Fibroblast of the conjunctiva (primary cell): ENCODE results near the gene S100A11.

Experiments used
- DNase-seq: peaks from one replicate; pipeline ENCODE4 v3.0.0-alpha.2; 2010; ENCODE audit warnings: low read depth

S100A11 gene

GRCh38 chr1:152039461-152039860 is 2.7 kb upstream of the S100A11 start:
- DNase-seq: no peak

GRCh38 chr1:152038871-152039270 is 2.1 kb upstream of the S100A11 start:
- DNase-seq: no peak

GRCh38 chr1:152035539-152036266 is 1.1 kb downstream of the S100A11 start:
- DNase-seq: no peak

GRCh38 chr1:152034654-152035538 is 1.9 kb downstream of the S100A11 start:
- peak; percentile 62 for DNase-seq

GRCh38 chr1:152034324-152034653 is 2.5 kb downstream of the S100A11 start:
- no peak for DNase-seq

- DNase-seq: no peak
Observed at GRCh38 chr1:152029929-152030211, 6.9 kb downstream of the S100A11 start.

- DNase-seq: peak; percentile 52
Observed at GRCh38 chr1:152029144-152029928, 7.5 kb downstream of the S100A11 start.

- no peak for DNase-seq
Observed at GRCh38 chr1:152026895-152027294, 9.9 kb downstream of the S100A11 start.

GRCh38 chr1:152024223-152024622 is 12.6 kb downstream of the S100A11 start:
- DNase-seq: no peak

- DNase-seq: no peak
Observed at GRCh38 chr1:152023221-152023620, 13.6 kb downstream of the S100A11 start.

- DNase-seq: no peak
Observed at GRCh38 chr1:152022474-152022873, 14.3 kb downstream of the S100A11 start.

- DNase-seq: no peak
Observed at GRCh38 chr1:152021569-152021968, 15.2 kb downstream of the S100A11 start.

- no peak for DNase-seq
Observed at GRCh38 chr1:152020849-152021248, 16.0 kb downstream of the S100A11 start.

GRCh38 chr1:152018537-152018936 is 18.3 kb downstream of the S100A11 start:
- DNase-seq: no peak

- DNase-seq: no peak
Observed at GRCh38 chr1:152015766-152016165, 21.0 kb downstream of the S100A11 start.

- no peak for DNase-seq
Observed at GRCh38 chr1:152014943-152015342, 21.9 kb downstream of the S100A11 start.

- DNase-seq: no peak
Observed at GRCh38 chr1:152013664-152014237, 23.1 kb downstream of the S100A11 start.

GRCh38 chr1:152009691-152010090 is 27.1 kb downstream of the S100A11 start:
- no peak for DNase-seq

GRCh38 chr1:152007047-152007446 is 29.8 kb downstream of the S100A11 start:
- no peak for DNase-seq

GRCh38 chr1:152005360-152005912 is 31.4 kb downstream of the S100A11 start:
- DNase-seq: no peak

- no peak for DNase-seq
Observed at GRCh38 chr1:152003846-152004442, 32.9 kb downstream of the S100A11 start.

GRCh38 chr1:152002960-152003359 is 33.8 kb downstream of the S100A11 start:
- DNase-seq: no peak
